Liver (tissue), 9 donors: Measurements from ENCODE around the gene TMEM63B. TPM values are rescaled to one million over a fixed set of nuclear protein-coding genes. Genes with fewer than 3 reads are reported as not detected.

Experiments
- DNase-seq: peaks from one replicate; pipeline ENCODE4 v3.0.0-alpha.2; 2017; ENCODE audit warnings: low spot score
- H3K27ac ChIP-seq, 2 donors: one replicate each; pipeline ENCODE4 v1.7.0; 2013; ENCODE audit warnings: inconsistent platforms in 2 of 2, low read length in 2 of 2, control low read depth in 1 of 2, low read depth in 1 of 2, mild to moderate bottlenecking in 1 of 2
- H3K27me3 ChIP-seq, 4 donors: one replicate each; pipeline versions ENCODE4 v1.6.1 to v1.7.0; 2013; ENCODE audit warnings: low read length in 3 of 4, inconsistent platforms in 1 of 4, mild to moderate bottlenecking in 1 of 4, moderate library complexity in 1 of 4; ENCODE audit not compliant: control insufficient read depth in 4 of 4, insufficient read depth in 4 of 4
- H3K36me3 ChIP-seq, 4 donors: one replicate each; pipeline versions ENCODE4 v1.6.1 to v1.7.0; 2013; ENCODE audit warnings: low read length in 3 of 4, mild to moderate bottlenecking in 3 of 4, low read depth in 1 of 4, moderate library complexity in 1 of 4; ENCODE audit not compliant: control insufficient read depth in 4 of 4, insufficient read depth in 3 of 4
- H3K4me1 ChIP-seq, 4 donors: one replicate each; pipeline versions ENCODE4 v1.6.1 to v1.7.0; 2013; ENCODE audit warnings: low read length in 3 of 4, mild to moderate bottlenecking in 3 of 4, moderate library complexity in 1 of 4; ENCODE audit not compliant: control insufficient read depth in 4 of 4, insufficient read depth in 4 of 4
- H3K4me3 ChIP-seq, 3 donors: one replicate each; pipeline versions ENCODE4 v1.6.1 to v1.7.0; 2013; ENCODE audit warnings: low read length in 3 of 3, control low read depth in 1 of 3, low read depth in 1 of 3, mild to moderate bottlenecking in 1 of 3
- H3K9ac ChIP-seq, 2 donors: one replicate each; pipeline ENCODE4 v1.7.0; 2013; ENCODE audit warnings: low read length in 2 of 2, mild to moderate bottlenecking in 2 of 2, moderate library complexity in 2 of 2, control low read depth in 1 of 2, low read depth in 1 of 2
- H3K9me3 ChIP-seq, 4 donors: one replicate each; pipeline versions ENCODE4 v1.6.1 to v1.7.0; 2013; ENCODE audit warnings: low read length in 3 of 4; ENCODE audit not compliant: control insufficient read depth in 4 of 4
- FOXA1 ChIP-seq: IDR thresholded peaks from 2 replicates; pipeline ENCODE4 v1.6.1; 2016; ENCODE audit warnings: antibody characterized with exemption
- FOXA2 ChIP-seq: IDR thresholded peaks from 2 replicates; pipeline ENCODE4 v1.6.1; 2016; ENCODE audit warnings: antibody characterized with exemption
- GABPA ChIP-seq, 2 donors: IDR thresholded peaks in 1 of 2; conservative IDR thresholded peaks in 1 of 2; 2 replicates each; pipeline ENCODE4 v1.6.1; 2016; ENCODE audit warnings: antibody characterized with exemption in 2 of 2, mild to moderate bottlenecking in 1 of 2, moderate library complexity in 1 of 2
- HNF4A ChIP-seq, 2 donors: conservative IDR thresholded peaks; 2 replicates each; pipeline ENCODE4 v1.6.1; 2016; ENCODE audit warnings: antibody characterized with exemption in 2 of 2, mild to moderate bottlenecking in 2 of 2
- HNF4G ChIP-seq: IDR thresholded peaks from 2 replicates; pipeline ENCODE4 v1.6.1; 2016; ENCODE audit warnings: antibody characterized with exemption
- JUND ChIP-seq, 2 donors: IDR thresholded peaks; 2 replicates each; pipeline ENCODE4 v1.6.1; 2016; ENCODE audit warnings: antibody characterized with exemption in 2 of 2
- RXRA ChIP-seq, 2 donors: IDR thresholded peaks; 2 replicates each; pipeline ENCODE4 v1.6.1; 2017 to 2018; ENCODE audit warnings: antibody characterized with exemption in 2 of 2, mild to moderate bottlenecking in 1 of 2
- SP1 ChIP-seq: IDR thresholded peaks from 2 replicates; pipeline ENCODE4 v1.6.1; 2018; ENCODE audit warnings: antibody characterized with exemption, mild to moderate bottlenecking
- TAF1 ChIP-seq: conservative IDR thresholded peaks from 2 replicates; pipeline ENCODE4 v1.6.1; 2016; ENCODE audit warnings: antibody characterized with exemption, mild to moderate bottlenecking
- WGBS: extraction: QIAGEN DNeasy Blood & Tissue Kit; methylation state at CpG from one replicate; pipeline ENCODE4 v1.1.7; 2013; 5-methylcytosine and 5-hydroxymethylcytosine counted together
- polyA plus RNA-seq, 2 donors: library from polyadenylated mRNA; stranded (reverse) in 1 of 2; unstranded in 1 of 2; fragments of 200-250 nt in 1 of 2; fragments of >200 nt in 1 of 2; fragmentation: Nextera tagmentation in 1 of 2; extraction: Ambion mirVana in 1 of 2; gene quantifications; one replicate each; pipeline versions ENCODE4 v1.2.1 to v1.2.3, GENCODE V29; 2013 to 2015
- total RNA-seq, 2 donors: library from RNA; depleted of rRNA; stranded (reverse); fragments of >200 nt; gene quantifications; one replicate each; pipeline ENCODE4 v1.2.3, GENCODE V29; 2014
- TF ChIP-seq, protein P1 (sequence below): fragments of 150-350 bp; IDR thresholded peaks from 2 replicates; pipeline ENCODE4 v1.5.1; 2017; ENCODE audit warnings: improper control_type of control experiment, low read depth, low read length; ENCODE audit not compliant: missing input control
- TF ChIP-seq, protein P2 (sequence below): IDR thresholded peaks from 2 replicates; pipeline ENCODE4 v1.6.1; 2016; ENCODE audit warnings: antibody characterized with exemption
- TF ChIP-seq, protein P3 (sequence below): IDR thresholded peaks from 2 replicates; pipeline ENCODE4 v1.6.1; 2016; ENCODE audit warnings: antibody characterized with exemption, mild to moderate bottlenecking
- TF ChIP-seq, protein P4 (sequence below): IDR thresholded peaks from 2 replicates; pipeline ENCODE4 v1.6.1; 2016; ENCODE audit warnings: antibody characterized with exemption
- donor health status: healthy.
- donor health status: healthy.
- donor health status: healthy.
- donor health status: healthy.
- donor health status: healthy.

TMEM63B gene
- total and polyA plus RNA-seq, 4 donors, result 9.6 to 64.9 (median 37.6) TPM

DNA sequence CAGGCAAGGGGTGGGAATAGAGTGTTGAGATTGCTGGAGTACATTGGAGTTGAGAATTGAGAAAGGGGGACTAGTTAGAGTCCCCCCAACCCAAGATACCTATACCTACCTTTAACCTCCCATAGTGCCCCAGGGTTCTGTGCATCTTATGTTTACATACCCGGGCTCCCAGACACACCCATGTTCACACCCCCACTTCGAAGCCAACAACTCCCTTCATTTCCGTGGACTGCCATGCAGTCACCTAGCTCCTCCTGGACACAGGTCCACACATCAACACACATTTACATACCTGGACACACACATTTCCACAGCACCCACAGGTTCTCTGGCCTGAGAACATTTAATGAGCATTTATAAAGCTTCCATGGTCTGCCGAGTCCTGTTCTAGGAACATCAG lies 5.1 kb downstream of the TMEM63B start (continued):
- TF ChIP-seq, protein P1, sequence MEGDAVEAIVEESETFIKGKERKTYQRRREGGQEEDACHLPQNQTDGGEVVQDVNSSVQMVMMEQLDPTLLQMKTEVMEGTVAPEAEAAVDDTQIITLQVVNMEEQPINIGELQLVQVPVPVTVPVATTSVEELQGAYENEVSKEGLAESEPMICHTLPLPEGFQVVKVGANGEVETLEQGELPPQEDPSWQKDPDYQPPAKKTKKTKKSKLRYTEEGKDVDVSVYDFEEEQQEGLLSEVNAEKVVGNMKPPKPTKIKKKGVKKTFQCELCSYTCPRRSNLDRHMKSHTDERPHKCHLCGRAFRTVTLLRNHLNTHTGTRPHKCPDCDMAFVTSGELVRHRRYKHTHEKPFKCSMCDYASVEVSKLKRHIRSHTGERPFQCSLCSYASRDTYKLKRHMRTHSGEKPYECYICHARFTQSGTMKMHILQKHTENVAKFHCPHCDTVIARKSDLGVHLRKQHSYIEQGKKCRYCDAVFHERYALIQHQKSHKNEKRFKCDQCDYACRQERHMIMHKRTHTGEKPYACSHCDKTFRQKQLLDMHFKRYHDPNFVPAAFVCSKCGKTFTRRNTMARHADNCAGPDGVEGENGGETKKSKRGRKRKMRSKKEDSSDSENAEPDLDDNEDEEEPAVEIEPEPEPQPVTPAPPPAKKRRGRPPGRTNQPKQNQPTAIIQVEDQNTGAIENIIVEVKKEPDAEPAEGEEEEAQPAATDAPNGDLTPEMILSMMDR, result no peak
- TF ChIP-seq JUND (IDR thresholded peaks at IDR 0.05) (no peak), TAF1 (no peak), GABPA (IDR thresholded peaks at IDR 0.05 in 1 of 2, conservative IDR thresholded peaks at IDR 0.05 in 1 of 2) (no peak), RXRA (IDR thresholded peaks at IDR 0.05) (no peak), HNF4G (no peak)
- TF ChIP-seq, protein P2, sequence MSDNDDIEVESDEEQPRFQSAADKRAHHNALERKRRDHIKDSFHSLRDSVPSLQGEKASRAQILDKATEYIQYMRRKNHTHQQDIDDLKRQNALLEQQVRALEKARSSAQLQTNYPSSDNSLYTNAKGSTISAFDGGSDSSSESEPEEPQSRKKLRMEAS, result no peak

DNA sequence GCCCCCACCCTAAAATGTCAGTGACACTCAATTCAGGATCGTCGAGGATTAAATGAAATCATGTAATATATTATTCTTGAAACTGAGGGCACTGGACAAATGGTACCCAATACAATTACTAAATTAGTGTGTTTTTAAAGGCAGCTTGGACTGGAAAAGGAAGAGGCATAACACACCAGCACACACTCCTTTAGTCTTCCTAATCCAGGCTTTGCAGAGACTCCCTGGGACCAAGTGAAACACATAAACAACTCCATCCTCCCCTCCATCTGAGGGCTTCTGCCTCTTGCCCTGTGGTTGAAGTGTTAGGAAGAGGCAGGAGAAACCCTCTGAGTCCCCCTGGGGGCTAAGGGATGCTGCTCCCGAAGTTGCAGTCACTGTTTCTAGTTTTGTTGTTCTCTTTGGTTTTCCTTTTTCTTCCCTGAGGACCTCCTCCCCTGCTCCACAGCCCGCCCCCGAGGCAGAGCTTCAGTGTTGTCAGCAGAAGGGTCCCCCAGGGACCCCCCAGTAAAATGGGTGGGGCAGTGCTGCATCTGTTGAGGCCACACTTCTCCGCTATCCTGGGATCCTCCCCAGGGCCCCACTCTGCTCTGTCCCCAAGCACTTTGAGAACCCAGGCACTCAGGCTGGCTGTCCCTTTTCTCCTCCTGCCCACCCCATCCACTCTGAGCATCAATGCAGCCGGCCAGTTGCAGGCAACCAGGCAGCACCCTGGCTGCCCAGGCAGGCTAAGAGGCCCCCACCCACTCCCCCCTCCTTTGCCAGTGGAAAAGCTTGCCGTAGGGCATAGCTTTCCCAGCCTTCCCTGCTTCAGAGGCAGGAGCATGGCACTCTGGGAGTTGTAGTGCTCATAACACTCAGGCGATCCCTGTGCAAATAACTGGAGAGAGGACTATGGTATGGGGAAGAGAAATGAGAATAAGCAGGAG lies 5.9 kb downstream of the TMEM63B start:
- peak; percentile 63 for DNase-seq
- H3K27ac ChIP-seq, result no peak overlapping the region
- H3K27me3 ChIP-seq, result no peaks in the 10 kb centered on the region
- H3K4me3 ChIP-seq, result no peak overlapping the region
- no peak overlapping the region for H3K9ac ChIP-seq
- H3K9me3 ChIP-seq, result no peaks in the 10 kb centered on the region
- TF ChIP-seq FOXA1, result no peak
- TF ChIP-seq RXRA (IDR thresholded peaks at IDR 0.05), result no peak
- TF ChIP-seq SP1, result no peak
- TF ChIP-seq HNF4A (conservative IDR thresholded peaks at IDR 0.05), result no peak
- no peak for TF ChIP-seq GABPA (IDR thresholded peaks at IDR 0.05 in 1 of 2, conservative IDR thresholded peaks at IDR 0.05 in 1 of 2)
- TF ChIP-seq, protein P3, sequence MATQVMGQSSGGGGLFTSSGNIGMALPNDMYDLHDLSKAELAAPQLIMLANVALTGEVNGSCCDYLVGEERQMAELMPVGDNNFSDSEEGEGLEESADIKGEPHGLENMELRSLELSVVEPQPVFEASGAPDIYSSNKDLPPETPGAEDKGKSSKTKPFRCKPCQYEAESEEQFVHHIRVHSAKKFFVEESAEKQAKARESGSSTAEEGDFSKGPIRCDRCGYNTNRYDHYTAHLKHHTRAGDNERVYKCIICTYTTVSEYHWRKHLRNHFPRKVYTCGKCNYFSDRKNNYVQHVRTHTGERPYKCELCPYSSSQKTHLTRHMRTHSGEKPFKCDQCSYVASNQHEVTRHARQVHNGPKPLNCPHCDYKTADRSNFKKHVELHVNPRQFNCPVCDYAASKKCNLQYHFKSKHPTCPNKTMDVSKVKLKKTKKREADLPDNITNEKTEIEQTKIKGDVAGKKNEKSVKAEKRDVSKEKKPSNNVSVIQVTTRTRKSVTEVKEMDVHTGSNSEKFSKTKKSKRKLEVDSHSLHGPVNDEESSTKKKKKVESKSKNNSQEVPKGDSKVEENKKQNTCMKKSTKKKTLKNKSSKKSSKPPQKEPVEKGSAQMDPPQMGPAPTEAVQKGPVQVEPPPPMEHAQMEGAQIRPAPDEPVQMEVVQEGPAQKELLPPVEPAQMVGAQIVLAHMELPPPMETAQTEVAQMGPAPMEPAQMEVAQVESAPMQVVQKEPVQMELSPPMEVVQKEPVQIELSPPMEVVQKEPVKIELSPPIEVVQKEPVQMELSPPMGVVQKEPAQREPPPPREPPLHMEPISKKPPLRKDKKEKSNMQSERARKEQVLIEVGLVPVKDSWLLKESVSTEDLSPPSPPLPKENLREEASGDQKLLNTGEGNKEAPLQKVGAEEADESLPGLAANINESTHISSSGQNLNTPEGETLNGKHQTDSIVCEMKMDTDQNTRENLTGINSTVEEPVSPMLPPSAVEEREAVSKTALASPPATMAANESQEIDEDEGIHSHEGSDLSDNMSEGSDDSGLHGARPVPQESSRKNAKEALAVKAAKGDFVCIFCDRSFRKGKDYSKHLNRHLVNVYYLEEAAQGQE, result no peak
- TF ChIP-seq HNF4G, result no peak
- TF ChIP-seq FOXA2, result no peak
- TF ChIP-seq, protein P4, sequence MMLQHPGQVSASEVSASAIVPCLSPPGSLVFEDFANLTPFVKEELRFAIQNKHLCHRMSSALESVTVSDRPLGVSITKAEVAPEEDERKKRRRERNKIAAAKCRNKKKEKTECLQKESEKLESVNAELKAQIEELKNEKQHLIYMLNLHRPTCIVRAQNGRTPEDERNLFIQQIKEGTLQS, result no peak
- TF ChIP-seq, protein P1, result no peak
- H3K36me3 ChIP-seq, result peaks cover 0 to 20% (median 6%) of the 10 kb centered on the region in 4 donors
- H3K4me1 ChIP-seq, result peaks cover 7 to 15% (median 11%) of the 10 kb centered on the region in 4 donors
- WGBS, result 63% methylated on average over 9 of the region's 9 CpGs
